ENCODE results near the gene DENND6A.
"Not testable (repeated sequence)": the region's sequence is repeated elsewhere in the genome, so short reads cannot be mapped to it uniquely, and the experiment has no call there.

The DENND6A gene

DNA sequence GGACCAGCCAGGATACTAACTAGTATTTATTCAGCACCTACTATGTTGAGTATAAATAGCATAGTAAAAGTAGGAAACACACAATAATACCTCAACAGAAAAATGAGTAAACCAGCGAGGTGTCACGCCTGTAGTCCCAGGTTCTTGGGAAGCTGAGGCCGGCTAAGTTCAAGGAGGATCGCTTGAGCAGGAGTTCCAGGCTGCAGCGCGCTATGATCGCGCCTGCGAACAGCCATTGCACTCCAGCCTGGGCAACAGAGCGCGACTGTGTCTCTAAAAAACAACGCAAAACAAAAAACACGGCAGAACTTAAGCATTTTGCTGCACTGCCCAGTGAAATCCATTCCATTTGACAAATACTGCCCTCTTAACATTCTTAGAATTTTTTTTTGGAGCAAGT is 1.3 kb upstream of the DENND6A start:
- ATAC-seq = no peak

DNA sequence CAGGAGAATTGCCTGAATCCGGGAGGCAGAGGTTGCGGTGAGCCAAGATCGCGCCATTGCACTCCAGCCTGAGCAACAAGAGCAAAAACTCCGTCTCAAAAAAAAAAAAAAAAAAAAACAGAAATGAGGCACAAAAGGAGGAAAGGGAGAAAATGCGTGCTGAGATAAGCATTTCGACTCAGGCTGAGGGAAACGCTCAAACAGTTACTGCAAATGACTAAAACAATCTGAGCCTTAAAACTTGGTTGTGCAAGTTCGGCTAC is 813 bp downstream of the DENND6A start:
- not testable (repeated sequence) for ATAC-seq

DNA sequence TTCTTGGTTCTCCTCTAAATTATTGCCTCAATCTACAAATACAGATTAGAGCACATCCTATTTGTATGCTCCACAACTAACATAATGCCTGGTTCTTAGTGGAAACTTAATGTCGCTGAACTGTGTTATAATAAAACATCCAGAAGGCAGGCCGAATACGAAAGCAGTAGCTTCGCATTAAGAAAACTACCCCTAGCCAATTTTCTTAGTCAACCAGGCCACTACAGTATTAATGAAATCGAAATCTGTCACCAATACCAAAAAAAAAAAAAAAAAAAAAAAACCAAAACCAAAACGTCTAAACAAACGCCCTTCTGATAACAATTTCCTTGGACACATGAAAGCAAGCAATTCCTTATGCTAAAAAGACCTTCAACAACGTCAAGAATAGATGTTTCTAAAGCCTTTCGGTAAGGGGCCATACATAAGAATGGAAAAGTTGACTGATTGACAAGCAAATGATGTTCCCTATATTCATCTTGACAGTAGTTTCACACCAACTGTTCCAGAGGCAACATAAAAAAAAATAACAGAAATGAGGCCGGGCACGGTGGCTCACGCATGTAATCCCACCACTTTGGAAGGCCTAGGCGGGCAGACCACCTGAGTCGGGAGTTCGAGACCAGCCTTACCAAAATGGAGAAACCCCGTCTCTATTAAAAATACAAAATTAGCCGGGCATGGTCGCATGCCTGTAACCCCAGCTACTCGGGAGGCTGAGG is 1.3 kb downstream of the DENND6A start:
- no peak for ATAC-seq

DNA sequence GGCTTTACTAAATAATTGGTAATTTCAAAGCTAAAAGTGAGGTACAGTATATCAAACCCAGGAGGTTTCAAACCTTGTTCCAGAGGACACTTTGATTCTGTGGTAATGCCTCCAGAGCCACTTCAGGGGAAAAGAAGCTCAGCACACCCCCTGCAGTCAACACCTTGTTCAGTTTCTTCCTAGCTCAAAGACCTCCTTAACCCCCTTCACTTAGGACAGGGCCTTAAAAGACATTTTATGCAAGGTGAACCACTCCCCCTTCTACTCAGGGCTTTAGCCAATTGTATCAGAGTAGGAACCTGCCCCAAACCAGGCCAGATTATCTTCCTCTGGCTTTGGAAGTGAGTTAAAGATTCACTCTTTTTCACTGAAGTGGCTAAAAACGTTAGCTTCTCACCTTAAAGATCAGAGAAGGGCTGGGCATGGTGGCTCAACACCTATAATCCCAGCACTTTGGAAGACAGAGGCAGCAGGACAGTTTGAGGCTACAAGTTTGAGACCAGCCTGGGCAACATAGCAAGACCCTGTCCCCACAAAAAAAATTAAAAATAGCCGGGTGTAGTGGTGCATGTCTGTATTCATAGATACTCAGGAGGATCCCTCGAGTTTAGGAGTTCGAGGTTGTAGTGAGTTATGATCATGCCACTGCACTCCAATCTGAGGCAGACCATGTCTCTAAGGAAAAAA is 3.4 kb downstream of the DENND6A start:
- no peak for ATAC-seq

DNA sequence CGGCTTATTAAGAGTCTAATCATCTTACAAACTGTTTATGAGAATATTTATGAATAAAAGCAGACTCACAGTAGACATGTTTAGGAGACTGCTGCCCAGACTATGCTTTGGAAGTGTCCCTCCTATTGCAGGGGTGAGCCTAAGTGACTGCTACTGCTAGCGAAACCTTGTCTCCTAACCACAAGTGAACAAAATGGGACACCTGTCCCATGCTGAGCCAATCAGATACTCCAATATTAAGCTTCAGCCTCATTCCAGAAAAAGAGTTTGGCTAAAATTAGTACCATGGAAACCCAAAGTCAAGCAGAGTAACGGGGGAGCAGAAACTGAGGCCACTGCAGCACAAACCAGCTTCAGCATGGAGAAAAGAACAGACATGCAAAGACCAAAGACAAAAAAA is 4.6 kb downstream of the DENND6A start:
- ATAC-seq = no peak

DNA sequence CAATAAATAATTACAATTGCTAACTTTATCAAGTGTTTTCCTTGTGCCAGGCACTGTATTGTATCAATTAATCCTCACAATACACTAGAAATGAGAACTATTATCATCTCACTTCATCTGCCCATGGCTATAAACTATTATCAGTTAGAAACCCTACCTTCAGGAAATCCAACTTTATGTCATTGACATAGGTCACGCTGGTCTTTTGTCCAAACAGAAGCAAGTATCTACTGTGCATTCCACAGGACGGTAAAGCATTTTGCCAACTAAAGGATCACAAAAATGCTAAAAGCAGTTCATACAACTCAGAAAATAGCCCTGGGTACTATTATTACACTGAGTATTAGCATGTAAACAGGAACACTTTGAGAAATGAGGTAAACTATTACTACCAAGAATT is 9.6 kb downstream of the DENND6A start:
- ATAC-seq = no peak

DNA sequence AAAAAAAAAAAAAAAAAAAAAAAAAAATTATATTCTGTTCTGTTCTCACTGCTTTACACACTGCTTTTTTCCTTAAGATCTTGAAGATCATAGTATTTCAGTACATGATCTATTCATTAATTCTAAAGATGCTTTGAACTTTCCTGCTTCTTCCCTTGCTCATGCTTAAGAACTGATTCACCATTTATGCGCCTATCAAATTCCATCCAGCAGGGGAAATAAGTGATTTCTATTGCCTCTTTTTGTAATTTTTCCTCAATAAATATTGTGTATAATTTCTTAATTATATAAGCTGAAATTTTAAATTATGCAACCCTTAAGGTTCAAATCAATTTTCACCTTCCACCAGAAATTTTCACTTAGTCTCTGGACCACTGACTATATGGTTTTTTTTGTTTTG is 10.6 kb downstream of the DENND6A start:
- no peak for ATAC-seq

DNA sequence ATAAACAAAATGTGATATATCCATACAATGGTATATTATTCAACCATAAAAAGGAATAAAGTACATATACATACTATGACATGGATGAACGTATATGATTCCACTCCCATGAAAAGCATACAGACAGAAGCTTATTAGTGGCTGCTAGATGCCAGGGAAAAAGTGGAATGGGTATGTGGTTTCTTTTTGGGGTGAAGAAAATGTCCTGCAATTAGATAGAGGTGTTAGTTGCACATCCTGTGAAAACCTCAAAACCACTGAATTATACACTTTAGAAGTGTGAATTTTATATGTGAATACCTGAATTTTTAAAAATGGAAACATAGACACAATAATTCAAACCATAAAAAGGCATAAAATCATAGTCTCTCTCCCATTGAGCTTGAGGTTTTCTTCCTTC is 11.2 kb downstream of the DENND6A start:
- no peak for ATAC-seq

DNA sequence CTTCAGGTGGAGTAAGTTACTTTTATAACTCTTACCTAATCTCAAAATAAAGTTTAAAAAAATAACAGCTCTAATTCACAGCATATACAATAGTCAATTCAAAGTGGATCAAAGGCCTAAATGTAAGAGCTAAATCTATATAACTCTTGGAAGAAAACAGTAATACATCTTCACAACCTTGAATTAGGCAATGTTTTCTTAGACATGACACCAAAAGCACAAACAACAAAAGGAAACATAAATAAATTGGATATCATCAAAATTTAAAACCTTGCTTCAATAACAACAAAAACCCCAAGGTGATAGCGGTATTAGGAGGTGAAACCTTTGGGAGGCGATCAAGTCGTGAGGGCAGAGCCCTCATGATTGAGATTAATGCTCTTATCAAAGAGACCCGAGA is 12.8 kb downstream of the DENND6A start:
- ATAC-seq = no peak

DNA sequence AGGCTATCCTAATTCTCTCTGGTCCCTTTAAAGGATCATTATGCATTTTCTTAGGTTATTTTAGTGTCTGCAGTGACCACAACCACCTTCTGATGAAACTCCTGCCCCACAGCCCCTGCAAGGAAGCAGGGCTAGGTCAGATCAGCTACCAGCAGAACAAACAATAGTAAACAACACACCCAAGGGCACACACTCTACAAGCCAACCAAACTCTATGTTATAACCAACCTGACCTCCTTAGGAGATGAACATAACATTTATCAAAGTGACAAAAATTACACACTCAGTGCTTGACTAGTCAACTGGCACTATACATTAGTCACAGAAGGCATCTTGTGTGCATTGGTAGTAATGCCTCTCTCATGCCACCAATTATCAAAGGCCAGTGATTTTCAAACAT is 17.3 kb downstream of the DENND6A start:
- ATAC-seq = peak in 1 of 2 donors; percentile 36

DNA sequence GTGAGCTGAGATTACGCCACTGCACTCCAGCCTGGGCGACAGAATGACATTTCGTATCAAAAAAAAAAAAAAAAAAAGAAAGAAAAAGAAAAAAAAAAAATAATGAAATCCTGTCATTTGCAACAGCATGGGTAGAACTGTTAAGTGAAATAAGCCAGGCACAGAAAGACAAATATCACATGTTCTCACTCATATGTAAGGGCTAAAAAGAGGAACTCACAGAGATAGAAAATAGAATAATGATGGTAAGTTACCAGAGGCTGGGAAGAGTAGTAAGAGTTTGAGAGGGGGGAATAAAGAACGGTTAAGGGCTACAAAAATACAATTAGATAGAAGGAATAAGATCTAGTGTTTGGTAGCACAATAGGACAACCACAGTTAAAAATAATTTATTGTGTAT is 19.7 kb downstream of the DENND6A start:
- no peak for ATAC-seq

DNA sequence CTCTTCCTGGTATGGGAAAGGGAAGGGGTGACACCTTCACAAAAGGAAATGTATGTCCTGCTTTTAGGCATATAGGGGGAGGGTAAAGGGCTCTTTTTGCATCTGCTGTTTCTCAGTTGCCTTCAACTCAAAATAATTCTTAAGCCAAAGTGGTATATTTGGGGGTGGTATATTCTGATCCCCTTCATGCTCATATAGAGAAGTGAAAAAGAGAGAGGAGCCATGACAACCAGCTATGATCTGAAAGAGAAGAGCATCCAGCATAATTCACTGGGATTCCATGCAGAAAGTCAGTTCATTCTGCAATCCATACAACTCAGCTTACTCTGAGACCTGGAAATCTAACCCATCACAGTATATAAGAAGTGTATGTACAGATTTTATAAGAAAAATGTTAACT is 22.3 kb downstream of the DENND6A start:
- ATAC-seq = no peak

DNA sequence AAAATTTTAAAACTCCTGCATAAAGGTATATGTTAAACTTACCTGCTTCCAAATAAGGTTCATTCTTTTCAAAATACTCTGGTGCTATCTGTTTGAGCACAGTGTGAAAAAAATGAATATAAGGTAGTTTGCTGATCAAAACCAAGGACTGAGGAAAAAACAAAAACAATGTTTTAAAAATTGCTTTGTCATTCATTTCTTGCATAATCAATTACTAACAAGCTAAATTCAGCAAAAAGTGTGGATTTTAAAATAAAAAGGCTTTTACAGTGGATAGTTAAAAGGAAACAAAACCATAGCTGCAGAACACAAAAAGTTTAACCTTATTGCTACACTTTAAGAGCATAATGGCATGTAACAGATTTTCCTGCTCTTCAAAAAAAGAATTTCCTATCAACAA is 31.5 kb downstream of the DENND6A start:
- ATAC-seq = no peak

DNA sequence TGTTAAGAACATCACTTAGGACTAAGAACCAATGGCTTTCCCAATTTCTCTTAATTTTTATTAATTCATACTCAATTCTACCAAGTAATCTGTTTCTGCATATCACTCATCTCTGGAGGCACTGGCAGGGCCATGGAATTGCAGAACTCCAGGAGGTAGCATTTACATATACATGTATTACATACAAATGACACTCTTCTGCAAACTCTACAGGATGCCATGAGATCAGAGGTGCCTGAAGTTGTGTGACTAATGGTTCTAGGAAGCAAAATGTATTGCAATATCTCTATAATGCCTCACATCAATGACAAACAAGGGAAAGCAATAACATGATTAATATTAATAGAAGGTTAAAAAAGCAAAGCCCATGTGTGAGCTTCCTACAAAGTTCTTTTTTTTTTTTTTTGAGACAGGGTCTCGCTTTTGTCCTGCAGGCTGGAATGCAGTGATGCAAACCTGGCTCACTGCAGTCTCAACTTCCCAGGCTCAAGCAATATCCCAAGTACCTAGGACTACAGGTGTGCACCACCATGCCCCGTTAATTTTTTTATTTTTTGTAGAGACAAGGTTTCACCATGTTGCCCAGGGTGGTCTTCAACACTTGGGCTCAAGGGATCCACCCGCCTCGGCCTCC is 33.0 kb downstream of the DENND6A start:
- ATAC-seq = peak in 1 of 2 donors; percentile 48

DNA sequence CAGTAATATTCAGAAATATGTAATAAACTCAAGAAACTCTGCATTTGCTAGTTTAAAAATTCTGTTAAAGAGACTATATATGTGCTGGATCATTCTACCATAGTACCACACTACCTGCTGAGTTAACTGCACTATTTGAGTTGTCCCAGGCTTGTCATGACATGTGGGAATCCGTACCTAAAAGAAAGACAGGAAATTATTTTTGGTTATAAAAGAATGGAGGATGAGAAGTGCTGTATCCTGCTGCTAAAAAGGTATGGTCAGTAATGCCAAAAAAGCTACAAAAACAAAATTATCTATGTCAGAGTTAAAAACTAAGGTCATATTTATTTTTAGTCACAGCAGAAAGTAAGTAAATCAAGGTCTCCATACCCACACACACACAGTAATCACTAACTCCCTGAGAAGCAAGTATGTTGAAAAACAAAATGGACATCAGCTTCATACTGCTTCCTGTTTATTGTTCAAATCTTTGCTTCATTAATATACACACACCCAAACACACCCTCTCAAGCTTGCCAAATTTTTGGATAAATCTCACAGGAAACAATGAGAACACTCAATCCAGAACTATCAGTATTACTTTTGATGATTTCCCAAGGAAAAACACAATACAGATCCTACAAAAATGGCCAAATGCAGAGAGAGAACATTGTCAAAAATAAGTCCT is 33.7 kb downstream of the DENND6A start:
- ATAC-seq = no peak

DNA sequence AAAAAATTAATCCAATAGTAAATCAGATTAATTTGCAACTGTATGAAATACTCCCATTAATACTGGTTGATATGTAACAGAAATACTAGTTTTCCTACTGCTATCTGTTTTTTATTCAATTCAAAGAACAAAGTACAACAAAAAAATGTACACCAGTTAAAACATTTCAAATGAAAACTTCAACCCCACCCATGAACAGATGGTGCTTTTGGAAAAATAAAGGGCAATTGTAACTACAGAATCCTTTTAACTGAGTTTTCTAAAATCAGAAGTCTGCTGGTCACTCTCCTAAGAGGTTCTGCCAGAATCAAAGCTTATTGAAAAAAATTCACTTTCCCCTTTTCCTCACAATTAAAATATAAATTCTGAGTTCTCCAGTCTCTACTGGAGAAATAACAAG is 34.3 kb downstream of the DENND6A start:
- ATAC-seq = no peak

DNA sequence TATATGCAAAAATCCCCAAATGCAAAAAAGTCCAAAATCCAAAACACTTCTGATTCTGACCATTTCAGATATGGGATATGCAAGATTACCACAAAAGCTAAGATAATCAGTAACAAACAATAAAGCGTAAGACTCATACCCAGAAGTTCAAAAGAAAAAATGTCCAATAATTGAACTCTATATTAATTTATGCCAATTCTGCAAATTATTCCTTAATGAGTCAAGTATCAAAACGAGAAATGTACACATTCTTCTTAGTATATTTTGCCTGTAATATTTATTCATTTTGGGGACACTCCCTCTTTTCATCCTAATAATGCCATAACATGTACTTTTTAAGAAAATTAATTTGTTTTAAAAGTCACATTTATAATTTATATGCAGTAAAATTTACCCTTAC is 37.1 kb downstream of the DENND6A start:
- ATAC-seq = no peak

DNA sequence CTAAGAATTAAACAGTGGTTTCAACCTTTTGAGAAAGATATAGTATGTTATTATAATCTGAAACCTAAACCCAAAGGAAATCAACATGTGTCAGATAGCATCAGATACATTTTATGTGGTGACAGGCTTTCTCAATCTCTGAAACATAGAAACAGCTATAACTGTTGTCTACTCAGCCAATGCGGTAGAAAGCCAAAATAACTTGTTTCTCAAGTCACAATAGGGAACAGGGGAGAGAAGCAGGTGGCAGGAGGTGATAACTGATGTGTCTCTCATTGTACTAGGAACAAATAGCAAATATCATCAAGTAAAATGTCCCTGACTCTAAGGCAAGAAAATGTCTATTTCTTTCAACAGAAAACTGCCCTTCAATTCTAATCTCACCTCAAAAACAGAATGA is 38.6 kb downstream of the DENND6A start:
- peak in 1 of 2 donors; percentile 24 for ATAC-seq

DNA sequence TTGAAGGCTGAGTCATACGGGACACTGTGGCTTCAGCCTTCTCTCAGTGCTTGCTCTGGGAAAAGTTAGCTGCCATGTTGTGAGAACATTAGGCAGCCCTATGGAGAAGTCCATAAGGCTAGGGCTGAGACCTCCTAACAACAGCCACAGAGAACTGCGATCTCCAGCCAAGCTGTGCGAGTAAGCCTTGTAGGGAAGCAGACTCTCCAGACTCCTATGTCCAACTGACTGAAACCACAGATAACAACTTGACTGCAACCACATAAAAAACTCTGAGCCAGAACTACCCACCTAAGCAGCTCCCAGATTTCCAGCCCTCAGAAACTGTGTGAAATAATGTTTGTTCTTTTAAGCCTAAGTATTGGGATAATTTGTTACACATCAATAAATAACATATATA is 40.7 kb downstream of the DENND6A start:
- no peak for ATAC-seq

DNA sequence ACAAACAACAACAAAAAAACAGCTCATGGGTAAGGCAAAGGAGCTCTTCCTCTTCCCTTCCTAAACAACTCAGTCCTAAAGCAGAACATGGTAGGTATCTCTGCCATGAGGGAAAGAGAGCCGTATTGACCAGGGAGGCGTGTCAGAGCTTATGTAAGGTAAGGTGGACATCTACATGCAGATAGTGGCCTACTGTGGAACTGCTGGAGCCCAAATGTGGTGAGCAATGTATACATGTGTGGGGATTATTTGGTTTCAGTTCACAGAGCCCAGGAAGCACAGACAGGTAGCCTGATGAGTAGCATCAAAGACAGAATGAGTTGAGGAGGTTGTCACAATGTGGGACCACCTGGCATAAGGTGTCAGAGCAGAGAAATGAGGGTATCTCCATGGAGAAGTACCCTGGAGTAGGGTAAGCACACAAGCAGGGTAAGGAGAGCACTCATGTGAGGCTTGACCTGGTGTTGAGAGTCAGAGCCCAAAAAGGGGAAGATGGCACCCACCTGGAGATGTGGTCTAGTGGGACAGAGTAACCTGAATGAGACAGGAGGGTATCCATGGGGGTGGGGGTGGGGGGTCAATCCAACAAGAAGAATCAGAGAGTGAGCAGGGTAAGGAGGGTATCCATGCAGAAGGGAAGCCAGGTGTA is 45.5 kb downstream of the DENND6A start:
- no peak for ATAC-seq

DNA sequence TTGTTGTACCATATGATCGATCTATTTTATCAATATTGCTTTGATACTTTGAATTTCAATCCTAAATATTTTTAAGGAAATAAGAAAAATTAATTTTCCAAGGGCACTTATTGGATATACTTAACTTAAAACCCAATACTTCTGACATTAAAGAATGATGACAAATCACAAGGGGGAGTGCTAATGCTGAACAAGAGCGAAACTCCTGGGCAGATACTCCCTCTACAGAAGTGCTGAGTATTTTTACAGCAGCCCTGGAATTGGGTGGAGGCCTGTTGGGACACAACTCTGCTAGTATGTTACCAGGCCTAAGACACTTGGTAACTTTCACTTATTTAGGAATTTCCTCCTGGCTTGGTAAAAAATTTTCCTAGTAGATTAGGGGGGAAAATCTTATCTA is 46.2 kb downstream of the DENND6A start:
- ATAC-seq = no peak

DNA sequence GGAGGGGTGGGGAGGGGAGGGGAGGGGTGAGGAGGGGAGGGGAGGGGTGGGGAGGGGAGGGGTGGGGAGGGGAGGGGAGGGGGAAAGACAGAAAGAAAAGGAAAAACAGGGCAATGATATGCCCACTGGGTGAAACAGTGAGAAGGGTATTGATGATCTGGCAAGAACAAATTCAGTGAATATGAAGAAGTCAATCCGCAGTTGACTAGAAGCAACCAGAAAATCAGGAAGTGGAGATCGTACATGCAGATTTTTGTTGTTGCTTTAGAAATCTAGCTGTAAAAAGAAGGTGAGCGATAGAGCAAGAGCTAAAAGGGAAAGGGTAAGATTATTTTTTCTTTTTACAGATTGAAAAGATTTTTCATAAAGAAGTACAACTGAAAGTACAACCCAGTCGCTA is 48.1 kb downstream of the DENND6A start:
- no peak for ATAC-seq

DNA sequence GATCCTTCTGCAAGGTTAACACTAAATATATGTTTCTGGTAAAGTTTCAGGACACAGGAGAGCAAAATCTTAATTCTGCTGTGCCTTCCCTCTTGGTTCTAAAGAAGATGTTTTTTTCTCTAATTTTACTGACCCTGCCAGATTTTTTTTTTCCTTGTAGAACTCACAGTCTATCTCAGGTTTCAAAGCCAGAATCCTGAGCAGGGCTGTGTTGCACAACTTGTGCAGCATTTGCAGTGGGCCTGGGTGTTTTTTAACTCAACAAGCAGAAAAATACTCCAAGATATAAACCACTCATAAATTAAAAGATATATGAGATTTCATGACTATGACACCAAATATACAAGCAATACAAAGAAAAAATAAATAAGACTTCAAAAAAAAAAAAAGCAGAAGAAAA is 55.5 kb downstream of the DENND6A start:
- ATAC-seq = no peak

Data from activated CD4-positive, CD25-positive, alpha-beta regulatory T cell treated with anti-CD3 and anti-CD28 coated beads, Interleukin-2, amount 50 U/mL, for 24 hours (primary cell).